ENCODE results near the gene NKPD1. TPM values are rescaled to one million over a fixed set of nuclear protein-coding genes. Genes with fewer than 3 reads are reported as not detected.

NKPD1 gene
- 0.51 to 1.2 TPM (median 0.93 TPM) in 5 replicates for total RNA-seq (2022; extraction: Qiagen RNA extraction)

GRCh38 chr19:45160870-45161737 lies at the start of gene NKPD1:
TSS of gene NKPD1 (minus strand) at chr19:45160982. CDS start at chr19:45160150, 832 bp downstream.

GRCh38 chr19:45178262-45179071 lies 17.7 kb upstream of the NKPD1 start, which contains the start of gene BLOC1S3:
TSS of gene BLOC1S3 (plus strand) at chr19:45178784. CDS start at chr19:45179297, 513 bp downstream.

GRCh38 chr19:45177817-45178261 lies 17.1 kb upstream of the NKPD1 start, which contains the start of gene TRAPPC6A:
TSS of gene TRAPPC6A (minus strand) at chr19:45178237. CDS start at chr19:45178218, 19 bp downstream.

Other genes starting within 250 kb of the NKPD1 start
- gene APOC1, start 246.4 kb downstream of the NKPD1 start, total RNA-seq (2022; extraction: Qiagen RNA extraction): 110 to 119 TPM (median 111 TPM) in 5 replicates
- not detected in 5 replicates for gene APOC4, start 218.7 kb downstream of the NKPD1 start, total RNA-seq (2022; extraction: Qiagen RNA extraction)
- not detected in 5 replicates for gene APOC2, start 214.9 kb downstream of the NKPD1 start, total RNA-seq (2022; extraction: Qiagen RNA extraction)
- gene CLPTM1, start 205.6 kb downstream of the NKPD1 start, total RNA-seq (2022; extraction: Qiagen RNA extraction): 140 to 185 TPM (median 176 TPM) in 5 replicates
- gene RELB, start 159.5 kb downstream of the NKPD1 start, total RNA-seq (2022; extraction: Qiagen RNA extraction): 23.1 to 46.1 TPM (median 39.5 TPM) in 5 replicates
- gene CLASRP, start 121.9 kb downstream of the NKPD1 start, total RNA-seq (2022; extraction: Qiagen RNA extraction): 45.4 to 71.7 TPM (median 67.2 TPM) in 5 replicates
- gene ZNF296, start 84.5 kb downstream of the NKPD1 start, total RNA-seq (2022; extraction: Qiagen RNA extraction): 12.1 to 21.4 TPM (median 18.9 TPM) in 5 replicates
- 91.8 to 109 TPM (median 95.5 TPM) in 5 replicates for gene GEMIN7, start 81.7 kb downstream of the NKPD1 start, total RNA-seq (2022; extraction: Qiagen RNA extraction)
- gene PPP1R37, start 67.8 kb downstream of the NKPD1 start, total RNA-seq (2022; extraction: Qiagen RNA extraction): 31.6 to 44.7 TPM (median 43.0 TPM) in 5 replicates
- gene TRAPPC6A, start 17.3 kb upstream of the NKPD1 start, total RNA-seq (2022; extraction: Qiagen RNA extraction): 39.5 to 51.0 TPM (median 45.7 TPM) in 5 replicates
- 27.5 to 36.7 TPM (median 32.6 TPM) in 5 replicates for gene BLOC1S3, start 17.8 kb upstream of the NKPD1 start, total RNA-seq (2022; extraction: Qiagen RNA extraction)
- 1.3 to 2.5 TPM (median 2.3 TPM) in 5 replicates for gene EXOC3L2, start 84.4 kb upstream of the NKPD1 start, total RNA-seq (2022; extraction: Qiagen RNA extraction)
- 6.8 to 10.1 TPM (median 8.3 TPM) in 5 replicates for gene MARK4, start 90.3 kb upstream of the NKPD1 start, total RNA-seq (2022; extraction: Qiagen RNA extraction)
- 0.05 to 0.07 TPM (median 0.06 TPM) in 3 of 5 replicates, not detected in the others for gene CKM, start 161.9 kb upstream of the NKPD1 start, total RNA-seq (2022; extraction: Qiagen RNA extraction)
- 0.85 to 1.2 TPM (median 1.2 TPM) in 5 replicates for gene KLC3, start 179.8 kb upstream of the NKPD1 start, total RNA-seq (2022; extraction: Qiagen RNA extraction)
- 9.4 to 13.9 TPM (median 12.3 TPM) in 5 replicates for gene ERCC2, start 209.6 kb upstream of the NKPD1 start, total RNA-seq (2022; extraction: Qiagen RNA extraction)
- gene PPP1R13L, start 244.1 kb upstream of the NKPD1 start, total RNA-seq (2022; extraction: Qiagen RNA extraction): 35.8 to 49.1 TPM (median 40.0 TPM) in 5 replicates
- gene POLR1G, start 245.7 kb upstream of the NKPD1 start, total RNA-seq (2022; extraction: Qiagen RNA extraction): 42.2 to 51.6 TPM (median 45.0 TPM) in 5 replicates

Data from A549 treated with AZD2906 at 1 μM for 4 hours (cell line).